ENCODE measurements around the gene TTC5.
"Not testable (repeated sequence)": the region's sequence is repeated elsewhere in the genome, so short reads cannot be mapped to it uniquely, and the experiment has no call there.

TTC5 gene

GRCh38 chr14:20302042-20302755 is 3.6 kb downstream of the TTC5 start:
- no peak for DNase-seq (ENCODE audit: low read depth)

- DNase-seq (ENCODE audit: low read depth), result no peak
These were observed 10.7 kb downstream of the TTC5 start for GRCh38 chr14:20295067-20295466.

- no peak for DNase-seq (ENCODE audit: low read depth)
These were observed 11.1 kb downstream of the TTC5 start for GRCh38 chr14:20294636-20295035.

GRCh38 chr14:20281998-20282397 is 23.8 kb downstream of the TTC5 start:
- not testable (repeated sequence) for DNase-seq (ENCODE audit: low read depth)

- not testable (repeated sequence) for DNase-seq (ENCODE audit: low read depth)
These were observed 25.5 kb downstream of the TTC5 start for GRCh38 chr14:20280265-20280664.

- DNase-seq (ENCODE audit: low read depth), result no peak
These were observed 27.3 kb downstream of the TTC5 start for GRCh38 chr14:20278414-20278813.

- DNase-seq (ENCODE audit: low read depth), result no peak
These were observed 28.3 kb downstream of the TTC5 start for GRCh38 chr14:20277409-20277808.

- DNase-seq (ENCODE audit: low read depth), result no peak
These were observed 31.7 kb downstream of the TTC5 start for GRCh38 chr14:20274062-20274461.

- not testable (repeated sequence) for DNase-seq (ENCODE audit: low read depth)
These were observed 41.4 kb downstream of the TTC5 start for GRCh38 chr14:20264361-20264760.

GRCh38 chr14:20262642-20263128 is 43.1 kb downstream of the TTC5 start:
- no peak for DNase-seq (ENCODE audit: low read depth)

- DNase-seq (ENCODE audit: low read depth), result no peak
These were observed 58.0 kb downstream of the TTC5 start for GRCh38 chr14:20247646-20248246.
